HG02610 (cell line): ENCODE data around the gene DNAJB2.
"Not testable (repeated sequence)": the region's sequence is repeated elsewhere in the genome, so short reads cannot be mapped to it uniquely, and the experiment has no call there.

ENCODE experiments used
- ATAC-seq: cut with Tn5 transposase; IDR thresholded peaks from one replicate; pipeline ENCODE4 v1.9.1; 2021; ENCODE audit warnings: mild to moderate bottlenecking, moderate library complexity; ENCODE audit not compliant: unreplicated experiment

Gene DNAJB2

GRCh38 chr2:219282943-219283581 is 3.9 kb downstream of the DNAJB2 start:
- no peak for ATAC-seq

GRCh38 chr2:219284501-219285372 is 5.6 kb downstream of the DNAJB2 start:
- ATAC-seq, result no peak

GRCh38 chr2:219285373-219285735 is 6.2 kb downstream of the DNAJB2 start:
- ATAC-seq, result no peak

GRCh38 chr2:219285894-219286425 is 6.8 kb downstream of the DNAJB2 start:
- ATAC-seq, result no peak

GRCh38 chr2:219286436-219287115 is 7.4 kb downstream of the DNAJB2 start:
- ATAC-seq, result no peak

- ATAC-seq, result not testable (repeated sequence)
These were observed 7.9 kb downstream of the DNAJB2 start for GRCh38 chr2:219287116-219287440.

- no peak for ATAC-seq
These were observed 8.6 kb downstream of the DNAJB2 start for GRCh38 chr2:219287580-219288265.

GRCh38 chr2:219289195-219289536 is 10.0 kb downstream of the DNAJB2 start:
- no peak for ATAC-seq

- ATAC-seq, result no peak
These were observed 10.6 kb downstream of the DNAJB2 start for GRCh38 chr2:219289537-219290361.

GRCh38 chr2:219290381-219291171 is 11.4 kb downstream of the DNAJB2 start:
- no peak for ATAC-seq

GRCh38 chr2:219291394-219291793 is 12.2 kb downstream of the DNAJB2 start:
- no peak for ATAC-seq

- no peak for ATAC-seq
These were observed 12.8 kb downstream of the DNAJB2 start for GRCh38 chr2:219291910-219292490.

GRCh38 chr2:219292616-219293015 is 13.4 kb downstream of the DNAJB2 start:
- no peak for ATAC-seq

GRCh38 chr2:219293736-219294231 is 14.6 kb downstream of the DNAJB2 start:
- ATAC-seq, result no peak

GRCh38 chr2:219294356-219295351 is 15.5 kb downstream of the DNAJB2 start:
- peak; percentile 87 for ATAC-seq

- ATAC-seq, result no peak
These were observed 17.0 kb downstream of the DNAJB2 start for GRCh38 chr2:219296142-219296541.

- no peak for ATAC-seq
These were observed 17.6 kb downstream of the DNAJB2 start for GRCh38 chr2:219296631-219297391.
